ENCODE data around the gene RASSF6. TPM values are rescaled to one million over a fixed set of nuclear protein-coding genes. Genes with fewer than 3 reads are reported as not detected.
"Not testable (repeated sequence)": the region's sequence is repeated elsewhere in the genome, so short reads cannot be mapped to it uniquely, and the experiment has no call there.

RASSF6 gene
- total RNA-seq, 1 experiment from 2014 or later = 0.59 TPM

GRCh38 chr4:73599182-73599581 lies 21.1 kb downstream of the RASSF6 start:
- DNase-seq = peak in 1 of 2 experiments; percentile 53
- POLR2A ChIA-PET (ENCODE audit: unreplicated experiment) = interaction anchor here (0.6 kb wide), 1 partner anchor 21 kb away, joined by 9 read pairs; the partner anchor contains the start of gene RASSF6

GRCh38 chr4:73597594-73597993 lies 22.6 kb downstream of the RASSF6 start:
- Histone ChIP-seq H3K79me2 (ENCODE audit: low read depth) (no peaks in the 10 kb centered on the region), H3F3A (ENCODE audit: insufficient read depth, low read depth) (no peaks in the 10 kb centered on the region), H4K20me1 (ENCODE audit: insufficient read depth) (no peaks in the 10 kb centered on the region), H3K36me3 (ENCODE audit: low read depth) (no peaks in the 10 kb centered on the region), H3K9me2 (ENCODE audit: insufficient read depth) (no peaks in the 10 kb centered on the region), H3K4me3 (no peak overlapping the region), H3K4me2 (no peak overlapping the region), H3K4me1 (replicated peaks; ENCODE audit: insufficient read depth) (peaks cover 11% of the 10 kb centered on the region; the same call in 1 of the 2 replicates), H3K27me3 (ENCODE audit: insufficient read depth, low read depth) (no peaks in the 10 kb centered on the region), H3K27ac (no peak overlapping the region), H3K9me3 (ENCODE audit: insufficient read depth, low read depth) (no peaks in the 10 kb centered on the region), H2AFZ (no peak overlapping the region)
- DNase-seq = no peak
- POLR2A ChIA-PET (ENCODE audit: unreplicated experiment) = no interaction called here
- CTCF ChIA-PET = no interaction called here
- intact Hi-C loops (cut with micrococcal nuclease; ENCODE audit: unreplicated experiment) = loop anchor here (10.0 kb wide), 1 partner anchor 327 kb away; no protein-coding TSS in a partner anchor
- TF ChIP-seq, protein P1, sequence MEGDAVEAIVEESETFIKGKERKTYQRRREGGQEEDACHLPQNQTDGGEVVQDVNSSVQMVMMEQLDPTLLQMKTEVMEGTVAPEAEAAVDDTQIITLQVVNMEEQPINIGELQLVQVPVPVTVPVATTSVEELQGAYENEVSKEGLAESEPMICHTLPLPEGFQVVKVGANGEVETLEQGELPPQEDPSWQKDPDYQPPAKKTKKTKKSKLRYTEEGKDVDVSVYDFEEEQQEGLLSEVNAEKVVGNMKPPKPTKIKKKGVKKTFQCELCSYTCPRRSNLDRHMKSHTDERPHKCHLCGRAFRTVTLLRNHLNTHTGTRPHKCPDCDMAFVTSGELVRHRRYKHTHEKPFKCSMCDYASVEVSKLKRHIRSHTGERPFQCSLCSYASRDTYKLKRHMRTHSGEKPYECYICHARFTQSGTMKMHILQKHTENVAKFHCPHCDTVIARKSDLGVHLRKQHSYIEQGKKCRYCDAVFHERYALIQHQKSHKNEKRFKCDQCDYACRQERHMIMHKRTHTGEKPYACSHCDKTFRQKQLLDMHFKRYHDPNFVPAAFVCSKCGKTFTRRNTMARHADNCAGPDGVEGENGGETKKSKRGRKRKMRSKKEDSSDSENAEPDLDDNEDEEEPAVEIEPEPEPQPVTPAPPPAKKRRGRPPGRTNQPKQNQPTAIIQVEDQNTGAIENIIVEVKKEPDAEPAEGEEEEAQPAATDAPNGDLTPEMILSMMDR (conservative IDR thresholded peaks at IDR 0.05) = no peak
- TF ChIP-seq EZH2 (IDR thresholded peaks at IDR 0.05; ENCODE audit: low read depth) = no peak
- no TSS peak for BruUV-seq (replicated peaks)

More at GRCh38 chr4:73599182-73599581, 21.1 kb downstream of the RASSF6 start:
- no peaks in the 10 kb centered on the region for H3K9me3 ChIP-seq (ENCODE audit: insufficient read depth, low read depth)
- H3K27me3 ChIP-seq (ENCODE audit: insufficient read depth, low read depth) = no peaks in the 10 kb centered on the region
- no peak for TF ChIP-seq EZH2 (IDR thresholded peaks at IDR 0.05; ENCODE audit: low read depth)
- TF ChIP-seq, protein P1 (conservative IDR thresholded peaks at IDR 0.05) = no peak
- H3K4me1 ChIP-seq (replicated peaks; ENCODE audit: insufficient read depth) = peaks cover 11% of the 10 kb centered on the region; the same call in 1 of the 2 replicates
- no peak overlapping the region for H2AFZ ChIP-seq
- no peaks in the 10 kb centered on the region for H4K20me1 ChIP-seq (ENCODE audit: insufficient read depth)
- intact Hi-C loops (cut with micrococcal nuclease; ENCODE audit: unreplicated experiment) = loop anchor here (10.0 kb wide), 1 partner anchor 326 kb away; no protein-coding TSS in a partner anchor
- CTCF ChIA-PET = no interaction called here
- H3K27ac ChIP-seq = 0 out of 2 replicates have a peak overlapping the region, but pooled peaks have one; percentile 14
- H3F3A ChIP-seq (ENCODE audit: insufficient read depth, low read depth) = no peaks in the 10 kb centered on the region
- peak overlapping the region; percentile 27; the same call in 1 of the 2 replicates for H3K4me2 ChIP-seq
- H3K4me3 ChIP-seq = no peak overlapping the region
- H3K9me2 ChIP-seq (ENCODE audit: insufficient read depth) = no peaks in the 10 kb centered on the region
- BruUV-seq (replicated peaks) = no TSS peak
- no peaks in the 10 kb centered on the region for H3K36me3 ChIP-seq (ENCODE audit: low read depth)
- no peaks in the 10 kb centered on the region for H3K79me2 ChIP-seq (ENCODE audit: low read depth)

GRCh38 chr4:73597183-73597582 lies 23.1 kb downstream of the RASSF6 start:
- H3K36me3 ChIP-seq (ENCODE audit: low read depth); H3K4me3 ChIP-seq; POLR2A ChIA-PET (ENCODE audit: unreplicated experiment); H4K20me1 ChIP-seq (ENCODE audit: insufficient read depth); H3K9me3 ChIP-seq (ENCODE audit: insufficient read depth, low read depth); H3K27ac ChIP-seq; H3K4me2 ChIP-seq; DNase-seq; H3K9me2 ChIP-seq (ENCODE audit: insufficient read depth); H2AFZ ChIP-seq; H3K27me3 ChIP-seq (ENCODE audit: insufficient read depth, low read depth); H3F3A ChIP-seq (ENCODE audit: insufficient read depth, low read depth); CTCF ChIA-PET; BruUV-seq (replicated peaks); H3K79me2 ChIP-seq (ENCODE audit: low read depth): not testable (repeated sequence)
- intact Hi-C loops (cut with micrococcal nuclease; ENCODE audit: unreplicated experiment) = loop anchor here (10.0 kb wide), 1 partner anchor 328 kb away; no protein-coding TSS in a partner anchor
- H3K4me1 ChIP-seq (replicated peaks; ENCODE audit: insufficient read depth) = peaks cover 11% of the 10 kb centered on the region; the same call in 1 of the 2 replicates

DNA sequence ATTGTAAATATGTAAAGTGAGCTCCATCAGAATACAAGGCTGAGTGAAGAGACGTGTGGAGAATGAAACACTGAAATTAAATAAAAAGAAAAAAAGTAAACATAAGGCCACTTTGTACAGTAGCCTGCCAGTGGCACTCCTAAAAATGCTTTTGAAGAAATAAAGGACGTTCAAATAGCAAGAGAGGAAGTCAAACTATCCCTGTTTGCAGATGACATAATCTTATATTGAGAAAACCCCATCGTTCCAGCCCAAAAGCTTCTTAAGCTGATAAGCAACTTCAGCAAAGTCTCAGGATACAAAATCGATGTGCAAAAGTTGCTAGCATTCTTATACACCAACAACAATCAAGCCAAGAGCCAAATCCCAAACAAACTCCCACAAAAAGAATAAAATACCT lies 24.2 kb downstream of the RASSF6 start:
- no peak overlapping the region for H3K4me2 ChIP-seq

More for the DNA sequence above, 24.2 kb downstream of the RASSF6 start:
- TF ChIP-seq, protein P1 (conservative IDR thresholded peaks at IDR 0.05) = no peak
- TF ChIP-seq EZH2 (IDR thresholded peaks at IDR 0.05; ENCODE audit: low read depth) = no peak
- no peaks in the 10 kb centered on the region for H4K20me1 ChIP-seq (ENCODE audit: insufficient read depth)
- H3K9me3 ChIP-seq (ENCODE audit: insufficient read depth, low read depth) = no peaks in the 10 kb centered on the region
- H3K9me2 ChIP-seq (ENCODE audit: insufficient read depth) = no peaks in the 10 kb centered on the region
- no peaks in the 10 kb centered on the region for H3K36me3 ChIP-seq (ENCODE audit: low read depth)
- DNase-seq = no peak
- no peak overlapping the region for H2AFZ ChIP-seq
- POLR2A ChIA-PET (ENCODE audit: unreplicated experiment) = interaction anchor here (0.6 kb wide), 1 partner anchor 14 kb away, joined by 4 read pairs; no protein-coding TSS in a partner anchor
- H3K79me2 ChIP-seq (ENCODE audit: low read depth) = no peaks in the 10 kb centered on the region
- H3K27ac ChIP-seq = no peak overlapping the region
- no peak overlapping the region for H3K4me3 ChIP-seq
- no peaks in the 10 kb centered on the region for H3F3A ChIP-seq (ENCODE audit: insufficient read depth, low read depth)
- H3K27me3 ChIP-seq (ENCODE audit: insufficient read depth, low read depth) = no peaks in the 10 kb centered on the region
- intact Hi-C loops (cut with micrococcal nuclease; ENCODE audit: unreplicated experiment) = loop anchor here (10.0 kb wide), 1 partner anchor 329 kb away; no protein-coding TSS in a partner anchor
- CTCF ChIA-PET = no interaction called here
- no TSS peak for BruUV-seq (replicated peaks)
- peaks cover 11% of the 10 kb centered on the region; the same call in 1 of the 2 replicates for H3K4me1 ChIP-seq (replicated peaks; ENCODE audit: insufficient read depth)
